Lower leg skin (tissue), 3 donors: Measurements from ENCODE around the gene MYD88.

ENCODE experiments used
- POLR2A ChIP-seq, 2 donors: fragments of 450-650 bp; IDR thresholded peaks; one replicate each; pipeline ENCODE4 v1.6.1; 2016 to 2017; ENCODE audit warnings: antibody characterized with exemption in 2 of 2, mild to moderate bottlenecking in 1 of 2, moderate library complexity in 1 of 2
- TF ChIP-seq, protein P1 (sequence below), 3 donors: fragments of 450-650 bp; IDR thresholded peaks; one replicate each; pipeline ENCODE4 v1.5.1; 2016; ENCODE audit warnings: antibody characterized with exemption in 3 of 3, mild to moderate bottlenecking in 3 of 3, moderate library complexity in 2 of 3

DNA sequence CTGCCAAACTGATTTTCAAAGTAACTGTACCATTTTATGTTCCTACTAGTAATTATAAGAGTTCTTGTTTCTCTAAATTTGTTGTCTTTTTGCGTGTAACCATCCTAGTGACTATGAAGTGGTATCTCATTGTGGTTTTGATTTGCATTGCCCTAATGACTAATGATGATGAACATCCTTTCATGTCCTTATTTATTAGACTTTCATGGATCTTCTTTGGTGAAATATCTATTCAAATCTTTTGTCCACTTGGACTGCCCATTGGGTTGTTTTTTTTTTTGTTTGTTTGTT, 30.5 kb downstream of the MYD88 start:
- TF ChIP-seq, protein P1, sequence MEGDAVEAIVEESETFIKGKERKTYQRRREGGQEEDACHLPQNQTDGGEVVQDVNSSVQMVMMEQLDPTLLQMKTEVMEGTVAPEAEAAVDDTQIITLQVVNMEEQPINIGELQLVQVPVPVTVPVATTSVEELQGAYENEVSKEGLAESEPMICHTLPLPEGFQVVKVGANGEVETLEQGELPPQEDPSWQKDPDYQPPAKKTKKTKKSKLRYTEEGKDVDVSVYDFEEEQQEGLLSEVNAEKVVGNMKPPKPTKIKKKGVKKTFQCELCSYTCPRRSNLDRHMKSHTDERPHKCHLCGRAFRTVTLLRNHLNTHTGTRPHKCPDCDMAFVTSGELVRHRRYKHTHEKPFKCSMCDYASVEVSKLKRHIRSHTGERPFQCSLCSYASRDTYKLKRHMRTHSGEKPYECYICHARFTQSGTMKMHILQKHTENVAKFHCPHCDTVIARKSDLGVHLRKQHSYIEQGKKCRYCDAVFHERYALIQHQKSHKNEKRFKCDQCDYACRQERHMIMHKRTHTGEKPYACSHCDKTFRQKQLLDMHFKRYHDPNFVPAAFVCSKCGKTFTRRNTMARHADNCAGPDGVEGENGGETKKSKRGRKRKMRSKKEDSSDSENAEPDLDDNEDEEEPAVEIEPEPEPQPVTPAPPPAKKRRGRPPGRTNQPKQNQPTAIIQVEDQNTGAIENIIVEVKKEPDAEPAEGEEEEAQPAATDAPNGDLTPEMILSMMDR (IDR thresholded peaks at IDR 0.05) = no peak
- no peak for TF ChIP-seq POLR2A (IDR thresholded peaks at IDR 0.05)
